Measurements from ENCODE around the gene NRXN3.
"Not testable (repeated sequence)": the region's sequence is repeated elsewhere in the genome, so short reads cannot be mapped to it uniquely, and the experiment has no call there.

Gene NRXN3

GRCh38 chr14:78968265-78968664 lies 798.1 kb downstream of the NRXN3 start:
- no peak for DNase-seq

- no peak for DNase-seq
These were observed 800.5 kb downstream of the NRXN3 start for GRCh38 chr14:78970677-78971076.

GRCh38 chr14:78972440-78972839 lies 802.3 kb downstream of the NRXN3 start:
- DNase-seq, result no peak

GRCh38 chr14:78974691-78975090 lies 804.5 kb downstream of the NRXN3 start:
- DNase-seq, result no peak

GRCh38 chr14:78975734-78976133 lies 805.6 kb downstream of the NRXN3 start:
- DNase-seq, result no peak

- DNase-seq, result no peak
These were observed 808.7 kb downstream of the NRXN3 start for GRCh38 chr14:78978896-78979295.

GRCh38 chr14:78982551-78982950 lies 812.4 kb downstream of the NRXN3 start:
- DNase-seq, result no peak

- no peak for DNase-seq
These were observed 813.0 kb downstream of the NRXN3 start for GRCh38 chr14:78983126-78983525.

GRCh38 chr14:78985668-78986381 lies 815.7 kb downstream of the NRXN3 start:
- no peak for DNase-seq

DNA sequence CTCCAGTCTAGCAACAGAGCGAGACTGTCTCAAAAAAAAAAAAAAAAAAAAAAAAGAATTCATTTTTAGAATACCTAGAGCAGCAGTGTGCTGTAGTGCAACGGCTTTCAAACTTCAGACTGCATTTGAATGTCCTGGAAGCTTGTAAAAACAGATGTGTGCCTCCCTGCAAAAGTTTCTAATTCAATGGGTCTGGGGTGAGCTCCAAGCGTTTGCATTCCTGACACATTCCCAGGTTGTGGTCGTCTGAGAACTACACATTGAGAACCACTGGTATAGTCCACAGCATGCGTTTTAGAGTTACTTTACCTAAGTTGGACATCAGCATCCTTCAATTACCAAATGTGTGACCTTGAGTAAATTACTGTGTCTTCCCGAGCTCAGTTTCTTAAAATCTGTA lies 816.8 kb downstream of the NRXN3 start:
- DNase-seq, result no peak

DNA sequence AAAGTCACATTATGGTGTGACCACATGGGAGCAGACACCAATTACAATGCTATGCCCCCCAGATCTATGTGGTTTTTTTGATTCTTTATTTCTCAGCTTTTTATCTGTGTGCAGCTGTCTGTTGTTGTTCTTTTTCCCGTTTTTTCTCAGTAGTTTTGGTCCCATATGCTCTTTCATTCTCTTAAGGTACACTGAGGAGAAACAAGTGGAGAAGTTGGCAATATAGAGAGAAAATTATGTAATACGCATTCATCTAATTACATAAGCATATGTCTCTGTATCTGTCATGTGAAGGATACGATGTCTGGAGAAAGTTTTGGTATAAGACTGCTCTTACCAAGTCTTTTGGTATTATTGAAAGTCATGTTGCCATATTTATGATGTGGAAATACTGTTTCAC lies 819.0 kb downstream of the NRXN3 start:
- DNase-seq, result no peak

GRCh38 chr14:78992867-78993266 lies 822.7 kb downstream of the NRXN3 start:
- DNase-seq, result no peak

- no peak for DNase-seq
These were observed 827.6 kb downstream of the NRXN3 start for GRCh38 chr14:78997811-78998210.

DNA sequence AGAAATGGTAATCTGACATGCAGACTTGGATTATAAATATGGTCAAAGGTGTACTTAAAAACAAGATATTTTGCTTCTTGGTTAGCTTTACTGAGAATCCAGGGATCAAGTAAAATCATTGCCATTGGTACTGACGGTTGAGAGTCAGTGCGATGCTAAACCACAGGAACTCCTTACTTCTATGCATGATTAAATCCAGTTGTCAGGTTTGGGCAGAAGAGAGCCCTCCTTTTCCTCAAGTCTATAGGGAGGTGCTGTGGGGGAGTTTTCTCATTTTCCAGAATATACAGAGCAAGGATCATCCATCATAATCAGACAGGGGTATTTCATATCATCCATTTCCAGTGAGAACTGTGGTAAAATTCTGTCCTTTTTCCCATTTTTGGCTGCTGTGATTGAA lies 839.1 kb downstream of the NRXN3 start:
- DNase-seq, result no peak

- DNase-seq, result peak; percentile 16
These were observed 841.1 kb downstream of the NRXN3 start for GRCh38 chr14:79011091-79011919.

DNA sequence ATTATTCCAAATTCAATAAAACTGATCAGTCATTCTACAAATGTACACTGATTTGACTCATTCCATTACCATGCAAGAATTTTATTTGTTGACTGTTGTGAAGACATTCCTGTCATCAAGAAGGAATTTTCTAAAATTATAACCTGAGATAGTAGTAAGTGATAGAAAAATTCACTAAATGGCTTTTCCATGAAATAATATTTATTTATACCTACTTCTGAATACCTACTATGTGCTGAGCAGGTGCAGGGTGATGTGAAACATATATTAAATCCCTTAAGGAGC lies 841.7 kb downstream of the NRXN3 start:
- DNase-seq, result no peak

DNA sequence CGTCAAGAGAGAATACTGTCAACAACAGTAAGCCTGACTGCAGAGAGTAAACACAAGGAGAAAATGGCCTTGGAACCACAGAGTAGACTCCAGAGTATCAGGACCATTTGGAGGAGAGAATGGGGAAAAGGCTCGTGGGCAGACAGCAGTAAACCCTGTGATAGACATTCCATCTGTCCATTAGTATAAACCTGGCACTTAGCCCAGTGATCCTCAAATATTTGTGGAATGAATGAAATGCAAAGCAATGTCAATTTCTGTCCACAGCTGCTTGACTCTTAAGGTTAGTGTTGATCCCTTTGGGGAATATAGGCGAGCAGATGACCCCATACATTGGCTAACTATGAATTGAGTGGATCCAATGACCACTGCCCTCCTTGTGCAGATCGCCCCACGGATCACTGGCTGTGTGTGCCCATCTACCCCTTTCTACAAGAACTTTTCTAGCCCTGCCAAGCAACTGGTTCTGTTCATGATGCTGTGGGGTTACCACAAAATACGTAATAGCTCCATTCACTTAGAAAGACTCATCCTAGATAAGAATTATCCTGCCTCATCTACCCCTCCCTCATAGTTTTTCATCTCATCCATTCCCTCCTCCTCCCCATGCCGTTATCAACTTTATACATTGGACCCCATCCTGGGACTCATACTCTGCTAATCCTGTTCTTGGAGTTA lies 846.8 kb downstream of the NRXN3 start:
- DNase-seq, result no peak

GRCh38 chr14:79017561-79017960 lies 847.4 kb downstream of the NRXN3 start:
- no peak for DNase-seq

- DNase-seq, result no peak
These were observed 848.7 kb downstream of the NRXN3 start for GRCh38 chr14:79018836-79019235.

GRCh38 chr14:79019898-79020297 lies 849.7 kb downstream of the NRXN3 start:
- not testable (repeated sequence) for DNase-seq

DNA sequence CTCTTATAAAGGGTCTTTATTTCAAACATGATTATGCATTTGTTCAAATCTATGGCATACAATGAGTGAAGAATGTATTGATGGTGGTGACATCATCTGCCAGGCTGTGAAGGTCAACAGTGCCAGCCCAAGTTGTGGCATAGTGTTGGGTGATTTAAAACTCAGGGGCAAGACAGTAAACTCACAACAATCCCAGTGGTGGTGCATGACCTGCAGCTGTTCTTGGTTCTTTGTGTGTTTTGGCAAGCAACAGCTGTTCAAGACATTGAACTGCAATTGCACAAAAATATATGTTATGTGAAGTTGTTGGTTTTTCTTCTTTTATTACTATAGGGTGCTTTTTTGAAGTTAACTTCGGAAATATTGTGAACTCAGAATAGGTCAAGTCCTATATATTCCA lies 851.6 kb downstream of the NRXN3 start:
- DNase-seq, result no peak

DNA sequence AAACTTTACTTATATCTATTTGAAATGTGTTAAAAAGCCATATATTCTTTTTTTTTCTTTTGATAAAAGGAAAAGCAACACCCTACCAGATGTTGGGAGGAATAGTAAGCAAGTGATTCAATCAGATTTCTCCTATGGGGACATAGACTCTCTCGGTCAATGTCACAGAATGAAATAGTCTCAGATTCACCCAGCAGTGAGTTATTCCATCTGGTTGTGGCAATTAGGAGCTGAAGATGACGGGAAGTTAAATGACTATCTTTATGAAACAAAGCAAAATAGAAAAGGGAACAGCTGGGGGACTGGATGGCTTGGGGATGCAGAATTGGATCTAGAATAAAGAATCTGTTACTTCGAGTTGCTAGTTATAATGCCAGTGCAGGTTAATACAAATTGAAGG lies 857.0 kb downstream of the NRXN3 start:
- no peak for DNase-seq

DNA sequence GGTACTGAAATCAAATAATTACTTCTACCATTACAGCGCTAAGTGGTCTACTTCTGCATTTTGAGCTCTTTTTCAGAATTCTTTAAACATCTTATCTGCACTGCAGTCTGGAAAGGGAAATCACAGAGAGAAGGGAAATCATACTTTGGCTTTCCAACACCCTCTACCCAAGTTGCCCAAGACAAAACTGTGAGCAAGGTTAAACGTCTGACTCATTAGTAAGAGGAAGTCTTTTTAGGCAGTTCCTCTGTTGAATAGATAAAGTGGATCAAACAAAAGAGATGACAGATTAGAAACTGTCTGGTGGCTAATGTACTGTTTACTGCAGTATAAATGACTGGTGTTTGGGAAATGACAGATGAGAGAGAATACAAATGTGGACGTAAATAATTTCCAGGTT lies 858.1 kb downstream of the NRXN3 start:
- DNase-seq, result no peak

- DNase-seq, result no peak
These were observed 866.3 kb downstream of the NRXN3 start for GRCh38 chr14:79036441-79036840.
